GM18873 (cell line): ENCODE results near the gene STARD10.
A peak's percentile ranks its signal among the peaks of the same experiment; 100 is the strongest.

Experiments used
- ATAC-seq: cut with Tn5 transposase; IDR thresholded peaks from one replicate; pipeline ENCODE4 v1.9.1; 2021; ENCODE audit warnings: mild to moderate bottlenecking, moderate library complexity, moderate number of reproducible peaks; ENCODE audit not compliant: unreplicated experiment, low FRiP score

Gene STARD10

DNA sequence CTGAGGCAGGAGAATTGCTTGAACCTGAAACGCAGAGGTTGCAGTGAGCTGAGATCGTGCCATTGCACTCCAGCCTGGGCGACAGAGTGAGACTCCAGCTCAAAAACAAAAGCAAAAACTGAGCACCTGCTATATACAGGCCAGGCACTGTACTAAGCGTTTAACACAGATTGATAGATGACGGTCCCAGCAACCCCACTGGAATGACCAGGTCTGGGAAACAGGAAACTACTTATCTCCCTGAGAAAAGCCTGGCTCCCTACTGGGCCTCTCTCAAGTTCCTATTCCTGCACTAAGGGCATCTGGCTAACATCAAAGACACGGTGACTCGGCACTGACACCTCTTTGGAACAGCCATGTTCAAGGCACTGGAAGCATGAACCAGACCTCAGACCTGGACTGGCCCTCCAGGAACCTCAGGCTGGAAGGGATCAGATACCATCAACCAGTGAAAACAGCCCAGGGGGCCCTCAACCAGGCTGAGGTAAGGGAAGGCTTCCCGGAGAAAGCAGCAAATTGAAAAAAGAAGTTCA is 58.3 kb downstream of the STARD10 start:
- ATAC-seq, result no peak

DNA sequence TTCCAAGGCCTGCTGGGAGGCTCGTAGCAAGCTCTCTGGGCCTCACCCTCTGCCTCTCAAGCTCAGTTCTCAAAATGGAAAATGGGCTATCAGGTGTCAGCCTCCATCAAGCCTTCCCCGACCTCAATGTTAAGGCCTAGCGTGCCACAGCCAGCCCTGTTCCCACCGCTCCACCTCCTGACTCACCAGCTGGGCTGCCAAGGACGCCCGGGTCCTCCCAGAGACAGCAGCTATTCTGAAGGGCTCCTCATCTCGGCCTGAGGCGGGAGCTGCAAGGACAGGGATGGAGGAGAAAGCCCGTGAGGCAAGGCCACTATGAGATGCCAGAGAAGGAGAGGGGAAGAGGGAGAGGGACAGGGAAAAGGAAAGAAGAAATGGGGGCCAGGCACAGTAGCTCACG is 61.5 kb downstream of the STARD10 start:
- no peak for ATAC-seq

DNA sequence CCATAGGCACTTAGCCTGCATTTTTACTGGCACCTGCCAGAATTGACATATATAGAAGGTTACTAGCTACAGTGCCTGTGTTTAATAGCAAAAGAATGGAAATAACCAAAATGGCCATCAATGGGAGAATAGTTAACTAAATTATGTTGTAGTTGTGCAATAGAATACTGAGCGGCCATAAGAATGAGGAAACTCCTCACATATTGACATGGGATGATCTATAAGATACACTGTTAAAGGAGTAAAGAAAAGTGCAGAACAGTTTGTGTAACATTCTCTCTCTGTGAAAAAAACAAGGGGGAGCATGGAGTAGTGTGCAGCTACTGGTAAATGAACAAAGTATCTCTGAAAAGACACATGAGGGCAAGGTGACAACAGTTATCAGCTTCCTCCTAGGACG is 63.1 kb downstream of the STARD10 start:
- no peak for ATAC-seq

DNA sequence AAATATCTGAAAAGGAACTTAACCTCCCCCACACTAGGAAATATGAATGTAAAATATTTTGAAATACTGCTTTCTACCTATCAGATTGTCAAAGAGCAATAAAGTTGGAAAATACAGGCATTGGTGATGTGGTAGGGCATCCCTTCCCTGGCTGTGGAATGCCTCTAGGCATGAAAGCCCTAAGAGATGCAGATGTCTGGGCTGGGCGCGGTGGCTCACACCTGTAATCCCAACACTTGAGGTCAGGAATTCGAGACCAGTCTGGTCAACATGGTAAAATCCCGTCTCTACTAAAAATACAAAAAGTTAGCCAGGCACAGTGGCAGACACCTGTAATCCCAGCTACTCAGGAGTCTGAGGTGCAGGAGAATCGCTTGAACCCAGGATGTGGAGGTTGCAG is 63.6 kb downstream of the STARD10 start:
- no peak for ATAC-seq

DNA sequence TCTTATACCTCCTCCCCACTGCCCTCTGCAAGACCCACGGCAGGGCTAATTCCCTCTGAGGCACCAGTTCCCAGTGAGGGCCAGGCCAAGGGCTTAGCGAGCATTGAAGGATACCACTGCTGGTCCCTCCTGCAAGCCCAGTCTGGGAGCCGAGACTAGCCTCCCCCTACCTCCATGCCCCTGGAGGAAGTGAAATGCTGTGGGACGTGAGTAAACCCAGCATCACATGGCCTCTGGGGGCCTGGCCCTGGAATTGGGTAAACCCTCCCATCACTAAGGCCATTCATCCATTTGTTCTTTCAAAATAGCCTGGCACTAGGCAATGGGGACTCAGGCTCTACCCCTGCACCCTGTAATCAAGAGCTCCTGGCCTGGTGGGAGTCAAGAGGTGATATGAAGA is 66.3 kb downstream of the STARD10 start:
- no peak for ATAC-seq

DNA sequence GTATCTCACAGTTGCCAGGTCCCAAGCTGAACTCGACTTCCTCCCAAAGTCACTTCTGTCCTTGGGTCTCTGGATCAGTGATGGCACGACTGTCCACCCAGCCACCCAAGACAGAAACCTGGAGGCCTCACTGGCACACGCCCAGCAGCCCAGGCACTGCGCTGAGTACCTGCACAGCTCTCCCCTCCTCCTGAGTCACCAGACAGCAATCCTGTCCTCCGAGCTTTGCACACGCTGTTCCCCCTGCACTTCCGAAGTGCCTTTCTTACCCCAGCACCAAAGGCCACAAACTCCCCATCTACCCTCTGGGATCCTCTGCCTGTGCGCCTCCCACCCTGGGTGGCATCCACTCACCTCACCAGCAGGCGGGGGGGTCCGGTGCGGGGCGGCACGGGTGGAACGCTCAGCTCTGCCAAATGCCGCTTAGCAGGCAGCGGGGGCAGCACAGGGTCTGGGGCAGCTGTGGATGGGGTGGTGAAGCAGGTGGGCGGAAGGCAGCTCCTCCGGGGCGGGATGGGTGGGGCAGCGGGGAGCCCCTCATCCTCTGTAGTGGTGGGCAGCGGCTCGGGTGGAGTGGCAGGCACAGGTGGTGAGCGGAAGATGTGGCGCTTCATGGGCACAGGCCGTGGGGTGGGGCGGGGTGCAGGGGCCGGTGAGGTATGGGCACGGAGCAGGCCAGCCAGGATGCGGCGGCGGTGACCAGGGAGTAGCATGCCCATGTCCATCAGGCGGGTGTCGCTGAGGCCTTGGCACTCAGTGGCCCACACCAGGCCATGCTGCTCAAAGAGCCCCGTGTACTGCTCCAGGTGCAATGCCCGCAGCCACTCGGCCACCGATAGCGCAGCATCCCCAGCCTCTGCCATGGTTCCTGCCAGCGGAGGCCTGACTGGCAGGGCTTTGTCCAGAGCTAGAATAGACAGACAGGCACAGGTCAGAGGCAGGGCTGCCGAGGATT is 67.3 kb downstream of the STARD10 start:
- ATAC-seq, result no peak

DNA sequence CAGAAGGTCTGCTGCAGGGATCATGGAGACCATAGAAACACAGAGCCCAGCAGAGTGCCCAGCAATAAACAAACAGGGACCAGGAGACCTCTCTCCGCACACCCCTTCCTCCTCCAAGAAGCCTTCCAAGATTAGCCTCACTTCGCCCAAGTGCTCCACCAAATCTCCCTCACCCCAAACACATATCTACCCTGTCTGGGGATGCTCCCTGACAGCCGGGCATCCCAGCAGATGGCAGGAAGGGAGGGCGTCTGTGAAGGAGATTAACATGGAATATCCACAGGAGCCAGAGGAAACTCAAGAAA is 68.2 kb downstream of the STARD10 start:
- ATAC-seq, result no peak

DNA sequence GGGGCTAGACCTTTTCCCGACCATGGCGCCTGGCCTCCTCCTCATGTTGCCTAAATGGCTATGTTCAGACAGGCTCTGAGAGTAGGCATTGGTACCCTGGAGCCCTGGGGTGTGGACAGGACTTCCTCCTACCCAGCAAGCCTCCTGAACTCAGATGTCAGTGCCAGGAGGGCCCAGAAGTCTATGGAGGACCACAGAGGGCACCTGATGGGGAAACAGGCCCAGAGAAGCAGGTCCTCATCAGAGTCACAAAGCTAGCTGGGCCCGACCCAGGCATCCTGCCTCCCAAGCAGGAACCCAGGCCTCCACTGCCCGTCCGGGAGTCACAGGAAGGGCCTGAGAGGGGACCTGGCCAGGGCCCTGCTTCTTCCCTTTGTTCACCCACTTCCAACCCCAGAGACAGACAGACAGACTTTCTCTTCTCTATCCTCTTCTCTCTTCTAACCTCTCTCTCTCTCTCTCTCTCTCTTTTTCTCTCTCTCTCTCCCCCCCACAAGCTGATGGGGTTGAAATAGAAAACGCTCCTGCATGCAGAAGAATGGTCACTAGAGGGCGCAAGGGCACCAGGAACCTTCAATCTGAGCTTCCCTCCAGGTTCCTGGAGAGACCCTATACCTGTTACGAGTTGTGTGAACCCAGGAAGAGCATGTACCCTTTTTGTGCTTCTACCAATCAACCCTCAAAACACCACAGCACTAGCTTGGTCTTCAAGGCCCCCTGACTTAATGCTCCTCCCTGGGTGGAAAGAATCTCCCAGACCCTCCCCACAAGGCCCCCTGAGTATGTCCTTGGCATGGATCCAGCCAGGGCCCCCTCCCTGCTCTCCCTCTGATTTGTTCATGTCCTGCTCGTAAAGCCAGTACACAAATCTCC is 68.8 kb downstream of the STARD10 start:
- no peak for ATAC-seq

DNA sequence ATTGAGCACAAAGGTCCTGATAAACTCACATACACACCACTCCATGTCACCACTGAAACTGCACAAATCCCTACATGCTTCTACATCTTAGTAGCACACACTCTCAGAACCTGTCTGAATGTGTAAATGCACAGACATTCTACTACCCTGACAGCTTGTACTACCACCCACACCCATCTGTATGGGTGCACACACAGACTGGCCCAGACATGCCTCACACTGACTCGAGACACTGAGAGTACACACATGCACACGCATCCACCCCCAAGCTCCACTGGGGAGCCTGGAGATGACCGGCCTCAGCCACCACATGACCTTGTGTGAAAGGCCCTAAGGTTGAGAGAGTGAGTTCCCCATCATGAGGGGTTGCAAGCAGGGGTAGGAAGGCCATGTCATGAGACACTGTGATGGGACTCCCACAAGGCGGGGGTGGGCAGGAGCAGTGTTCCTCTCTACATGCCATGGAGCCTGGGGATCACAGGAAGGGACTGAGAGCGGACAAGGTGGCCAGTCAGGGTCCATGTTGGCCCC is 69.8 kb downstream of the STARD10 start:
- no peak for ATAC-seq

DNA sequence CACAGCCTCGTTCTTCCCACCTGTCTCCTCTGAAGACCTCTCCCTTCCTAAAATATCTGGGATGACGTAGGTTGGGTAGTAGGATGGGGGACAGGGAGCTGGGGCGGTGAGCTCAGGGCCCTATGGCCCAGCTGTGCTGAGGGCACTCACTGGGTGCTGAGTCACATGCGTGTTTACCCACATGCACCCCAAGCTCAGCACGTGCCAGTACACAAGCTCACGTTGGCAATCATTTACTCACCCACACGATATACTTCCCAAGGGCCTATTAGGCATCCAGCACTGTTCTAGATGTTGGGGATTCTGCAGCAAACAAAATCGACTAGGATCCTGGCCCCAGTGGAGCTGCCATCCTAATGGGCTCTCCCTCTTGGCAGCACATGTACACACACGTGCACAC is 70.3 kb downstream of the STARD10 start:
- no peak for ATAC-seq

DNA sequence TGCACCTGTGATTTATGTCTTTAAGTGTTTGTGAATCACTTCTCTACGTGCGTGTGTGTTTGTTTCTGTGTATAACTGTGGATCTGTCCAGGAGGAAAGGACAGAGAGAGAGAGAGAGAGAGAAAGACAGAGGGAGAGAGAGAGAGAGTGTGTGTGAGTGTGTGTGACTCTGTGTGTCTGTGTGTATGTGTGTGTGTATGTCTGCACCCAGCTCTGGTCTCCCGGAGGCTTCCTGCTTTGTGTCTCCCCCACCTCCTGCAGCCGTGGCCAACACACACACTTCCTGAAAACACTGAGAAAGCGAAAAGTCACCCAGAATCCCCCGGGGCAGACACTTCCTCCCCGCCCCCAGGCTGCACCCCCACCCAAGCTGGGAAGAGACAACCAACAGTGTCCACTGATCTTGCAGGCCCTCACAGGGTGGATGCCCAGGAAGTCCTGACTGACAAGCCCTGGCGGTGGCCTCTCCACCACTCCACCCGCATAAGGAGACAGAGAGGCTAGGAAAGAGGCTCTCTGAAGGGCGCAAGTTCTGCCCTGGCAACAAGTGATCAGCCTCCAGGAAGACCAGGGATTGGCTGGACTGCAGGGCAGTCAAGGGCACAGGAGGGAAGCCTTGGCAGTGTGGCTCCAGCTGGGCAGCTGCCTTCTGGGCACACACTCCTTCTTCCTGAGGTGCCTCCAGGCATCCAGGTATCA is 71.6 kb downstream of the STARD10 start:
- peak; percentile 78 for ATAC-seq

DNA sequence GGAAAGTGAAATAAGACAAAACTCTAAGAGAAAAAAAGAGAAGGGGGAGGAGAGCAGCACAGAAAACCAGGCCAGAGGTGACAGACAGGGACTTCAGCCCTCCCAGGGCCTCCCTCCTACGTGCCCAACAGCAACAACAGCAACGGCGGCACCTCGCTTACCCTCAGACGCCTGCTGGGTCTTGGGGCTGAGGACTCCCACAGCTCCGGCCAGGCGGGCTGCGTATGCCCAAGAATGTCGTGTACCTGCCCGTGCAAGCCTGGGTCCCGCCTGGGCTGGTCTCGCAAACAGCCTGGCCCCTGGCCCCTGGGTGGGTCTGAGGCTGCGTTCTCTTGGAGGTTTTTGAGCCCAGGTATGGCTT is 72.2 kb downstream of the STARD10 start:
- ATAC-seq, result no peak

DNA sequence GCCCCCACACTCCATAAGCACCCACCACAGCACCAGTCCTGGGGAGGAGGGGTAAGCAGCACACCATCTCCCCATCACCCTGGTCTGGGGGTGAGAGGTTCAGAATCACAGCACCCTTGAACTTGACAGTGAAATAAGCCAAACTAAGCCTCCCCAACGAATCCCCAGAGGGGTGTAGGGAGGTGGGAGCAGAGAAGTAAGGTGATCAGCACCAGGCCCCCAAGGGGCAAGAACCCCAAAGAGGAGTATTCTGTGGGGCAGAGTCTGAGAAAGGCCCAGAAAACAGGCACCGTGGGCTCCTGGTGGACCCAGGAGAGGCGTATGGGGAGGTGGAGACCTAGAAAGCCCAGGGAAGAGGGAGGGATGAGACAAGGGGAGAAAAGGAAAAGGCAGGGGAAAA is 72.6 kb downstream of the STARD10 start:
- no peak for ATAC-seq

DNA sequence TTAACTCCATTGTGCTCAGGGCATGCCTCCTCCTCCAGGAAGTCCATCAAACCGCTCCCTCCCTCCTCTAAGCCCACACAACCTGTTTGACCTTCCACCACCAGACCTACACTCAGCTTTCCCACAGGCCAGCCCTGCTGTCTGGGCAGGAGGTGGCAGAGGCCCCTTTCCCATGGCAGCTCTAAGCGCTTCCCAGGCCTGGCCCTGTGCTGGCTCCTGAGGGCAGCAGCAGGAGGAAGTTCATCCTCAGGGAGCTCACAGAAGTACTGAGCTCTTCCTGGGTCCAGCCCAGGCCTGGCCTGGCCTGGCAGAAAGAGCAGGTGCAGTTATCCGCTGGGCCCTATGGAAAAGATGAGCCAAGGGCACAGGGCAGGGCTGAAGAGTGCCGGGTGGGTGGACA is 73.1 kb downstream of the STARD10 start:
- ATAC-seq, result no peak

DNA sequence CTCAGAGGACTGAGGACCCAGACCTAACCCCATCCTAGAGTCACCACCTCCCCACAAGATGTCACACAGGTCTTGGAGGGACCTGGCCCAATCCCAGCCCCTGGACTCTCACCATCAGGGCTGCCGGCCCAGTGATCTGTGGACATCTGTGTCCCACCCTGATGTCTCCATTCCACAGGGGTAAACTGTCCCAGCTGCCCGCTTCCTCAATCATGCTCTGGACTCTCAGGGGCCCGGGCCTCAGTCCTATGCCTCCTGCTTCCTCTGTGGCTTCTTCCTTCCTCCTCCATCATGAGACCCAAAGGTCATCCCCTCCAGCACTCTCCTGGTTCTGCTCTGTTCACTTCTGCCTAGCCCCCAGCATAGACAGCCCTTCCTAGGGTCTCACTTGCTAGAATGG is 73.8 kb downstream of the STARD10 start:
- ATAC-seq, result no peak

DNA sequence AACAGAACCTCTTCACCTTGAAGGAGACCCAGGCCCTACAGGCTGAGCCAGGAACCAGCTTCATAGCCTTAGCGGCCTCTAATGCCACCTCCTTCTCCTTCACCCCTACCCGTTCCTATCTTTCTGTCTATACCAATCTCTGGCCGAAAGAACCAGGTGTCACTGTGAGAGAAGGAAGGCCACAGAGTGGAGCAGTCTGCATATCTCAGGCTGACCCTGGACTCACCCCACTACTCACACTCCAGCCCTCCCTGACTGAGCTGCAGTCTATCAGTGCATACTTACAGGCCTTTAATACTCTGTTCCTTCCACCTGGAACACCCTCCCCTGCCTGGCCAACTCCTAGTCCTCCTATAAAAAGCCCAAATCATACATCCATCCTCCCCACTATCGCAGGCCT is 74.3 kb downstream of the STARD10 start:
- ATAC-seq, result no peak

DNA sequence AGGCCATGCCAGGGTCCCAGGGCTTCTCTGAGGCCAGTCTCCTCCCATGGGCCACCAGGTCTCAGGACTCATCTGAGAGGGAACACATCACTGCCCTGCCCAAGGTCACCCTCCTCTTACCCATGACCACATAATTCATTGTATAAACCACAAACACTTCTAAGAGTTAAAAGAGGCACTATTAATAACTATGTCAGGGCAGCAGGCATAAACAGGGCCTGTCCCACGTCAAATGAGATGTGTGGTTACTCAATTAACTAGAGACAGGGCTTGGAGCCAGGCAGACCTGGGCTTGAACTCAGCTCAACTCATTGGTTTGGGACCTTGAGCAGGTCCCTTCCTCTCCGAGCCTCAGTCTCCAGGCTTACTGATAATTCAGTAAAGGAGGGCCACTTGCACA is 74.7 kb downstream of the STARD10 start:
- ATAC-seq, result no peak

DNA sequence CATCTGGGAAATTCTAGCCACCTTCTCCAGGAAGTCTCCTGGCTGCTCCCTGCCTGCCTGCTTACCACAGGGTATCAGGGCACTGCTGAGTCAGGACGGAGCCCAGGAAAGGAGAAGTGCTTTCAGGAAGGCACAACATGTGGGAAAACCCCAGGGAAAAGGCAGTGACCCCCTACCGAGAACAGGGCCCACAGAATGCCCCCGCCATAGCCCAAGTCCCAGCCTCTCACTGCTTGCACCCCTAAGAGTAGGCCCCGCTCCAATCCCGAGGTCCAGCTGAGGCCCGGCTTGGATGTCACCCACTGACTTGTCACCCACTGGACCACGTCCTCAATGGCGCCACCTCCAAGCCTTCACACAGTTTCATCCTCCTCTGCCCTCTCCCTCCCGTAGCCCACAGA is 75.7 kb downstream of the STARD10 start:
- ATAC-seq, result no peak

DNA sequence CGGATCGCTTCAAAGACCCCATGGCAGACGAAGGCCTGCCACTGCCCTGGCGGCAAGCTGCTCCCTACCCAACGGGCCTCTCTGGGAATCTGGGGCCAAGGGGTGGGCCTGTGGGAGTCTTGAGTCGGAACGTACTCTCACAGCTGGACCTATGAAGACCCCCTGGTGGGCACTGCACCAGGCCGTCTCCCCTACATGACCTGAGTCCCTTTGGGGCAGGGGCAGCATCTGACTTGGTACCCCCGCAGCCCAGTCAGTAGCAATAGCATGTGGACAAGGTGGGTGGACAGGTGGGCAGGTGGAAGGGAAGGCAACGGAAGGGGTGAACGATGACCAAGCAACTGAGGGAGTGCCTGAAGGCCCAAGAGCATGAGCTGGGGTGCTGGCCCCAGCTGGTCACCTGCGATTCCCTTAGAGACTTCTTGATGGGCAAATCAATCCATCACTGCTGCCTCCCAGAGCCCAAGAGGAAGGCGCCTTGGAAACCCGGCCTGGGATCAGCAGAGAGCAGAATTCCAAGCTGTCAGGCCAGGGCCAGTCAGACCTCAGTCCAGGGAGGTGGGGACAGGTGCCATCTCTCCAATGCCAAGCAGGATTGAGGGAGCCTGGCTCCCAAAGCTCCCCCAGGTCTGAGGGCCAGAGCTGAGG is 76.9 kb downstream of the STARD10 start:
- no peak for ATAC-seq

DNA sequence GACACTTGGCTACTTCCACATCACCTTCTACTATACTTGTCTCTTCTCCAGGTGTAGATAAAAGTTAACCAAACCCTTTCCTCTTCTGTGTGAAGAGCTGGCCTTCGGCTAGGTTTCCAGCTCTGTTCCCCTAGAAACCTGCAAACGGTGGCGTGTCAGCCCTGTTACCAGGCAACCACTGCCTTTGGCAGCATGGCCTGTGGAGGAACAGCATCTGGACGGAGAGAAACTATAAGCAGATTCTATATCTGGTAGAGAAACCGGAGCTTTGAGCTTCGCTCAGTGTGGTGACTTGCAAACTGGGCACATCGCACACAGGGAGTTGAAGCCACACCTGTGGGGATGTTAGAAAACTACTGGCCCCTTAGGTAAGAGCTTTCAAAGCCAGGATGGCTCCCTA is 77.6 kb downstream of the STARD10 start:
- ATAC-seq, result no peak
